Upper lobe of left lung (tissue), 4 donors: ENCODE results near the gene KCNH1.

Experiments used
- POLR2A ChIP-seq, 4 donors: fragments of 450-650 bp; IDR thresholded peaks; one replicate each; pipeline ENCODE4 v1.5.1; 2016 to 2017; ENCODE audit warnings: antibody characterized with exemption in 4 of 4, mild to moderate bottlenecking in 2 of 4
- TF ChIP-seq, protein P1 (sequence below), 6 experiments: fragments of 450-650 bp in 4 of 6; fragments of 200-600 bp in 2 of 6; sonication (generic) in 2 of 6; IDR thresholded peaks; one replicate each; pipeline ENCODE4 v1.5.1; 2016 to 2019; ENCODE audit warnings: antibody characterized with exemption in 6 of 6

DNA sequence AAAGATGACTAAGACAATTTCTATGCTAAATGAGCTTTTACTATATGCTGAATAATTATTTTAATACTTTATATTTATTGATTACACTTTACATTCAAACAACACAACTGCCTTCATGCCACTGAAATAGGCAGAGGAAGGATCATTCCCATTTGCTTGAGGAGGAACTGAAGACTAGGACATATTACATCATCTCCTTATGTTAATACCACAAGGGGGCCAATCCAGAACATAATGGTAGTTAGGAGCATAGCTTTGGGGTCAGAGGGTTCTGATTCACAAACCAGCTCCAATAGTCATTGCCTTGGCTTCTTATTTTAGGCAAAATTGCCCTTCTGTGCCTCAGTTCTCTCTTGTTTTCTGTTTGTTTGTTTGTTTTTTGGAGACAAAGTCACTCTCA is 306.5 kb downstream of the KCNH1 start:
- TF ChIP-seq POLR2A (IDR thresholded peaks at IDR 0.05) = no peak
- TF ChIP-seq, protein P1, sequence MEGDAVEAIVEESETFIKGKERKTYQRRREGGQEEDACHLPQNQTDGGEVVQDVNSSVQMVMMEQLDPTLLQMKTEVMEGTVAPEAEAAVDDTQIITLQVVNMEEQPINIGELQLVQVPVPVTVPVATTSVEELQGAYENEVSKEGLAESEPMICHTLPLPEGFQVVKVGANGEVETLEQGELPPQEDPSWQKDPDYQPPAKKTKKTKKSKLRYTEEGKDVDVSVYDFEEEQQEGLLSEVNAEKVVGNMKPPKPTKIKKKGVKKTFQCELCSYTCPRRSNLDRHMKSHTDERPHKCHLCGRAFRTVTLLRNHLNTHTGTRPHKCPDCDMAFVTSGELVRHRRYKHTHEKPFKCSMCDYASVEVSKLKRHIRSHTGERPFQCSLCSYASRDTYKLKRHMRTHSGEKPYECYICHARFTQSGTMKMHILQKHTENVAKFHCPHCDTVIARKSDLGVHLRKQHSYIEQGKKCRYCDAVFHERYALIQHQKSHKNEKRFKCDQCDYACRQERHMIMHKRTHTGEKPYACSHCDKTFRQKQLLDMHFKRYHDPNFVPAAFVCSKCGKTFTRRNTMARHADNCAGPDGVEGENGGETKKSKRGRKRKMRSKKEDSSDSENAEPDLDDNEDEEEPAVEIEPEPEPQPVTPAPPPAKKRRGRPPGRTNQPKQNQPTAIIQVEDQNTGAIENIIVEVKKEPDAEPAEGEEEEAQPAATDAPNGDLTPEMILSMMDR (IDR thresholded peaks at IDR 0.05) = no peak
